Neural progenitor cell (in vitro differentiated cells): ENCODE measurements around the gene C1QB. TPM values are rescaled to one million over a fixed set of nuclear protein-coding genes. Genes with fewer than 3 reads are reported as not detected.

Source experiments
- DNase-seq: peaks from one replicate; pipeline ENCODE4 v3.0.0-alpha.2; 2016; ENCODE audit warnings: low spot score
- H2AFZ ChIP-seq: fragments of 200-600 bp; sonication (generic); replicated peaks from 2 replicates; pipeline ENCODE4 v1.6.1; 2016; ENCODE audit warnings: antibody characterized with exemption
- H3F3A ChIP-seq: fragments of 200-600 bp; sonication (generic); 2 replicates; pipeline ENCODE4 v1.6.1; 2016; ENCODE audit warnings: antibody characterized with exemption, low read depth
- H3K27ac ChIP-seq: fragments of 200-600 bp; sonication (generic); 2 replicates; pipeline ENCODE4 v1.5.1; 2016; ENCODE audit warnings: mild to moderate bottlenecking
- H3K27me3 ChIP-seq: fragments of 200-600 bp; sonication (generic); 2 replicates; pipeline ENCODE4 v1.6.1; 2016; ENCODE audit warnings: mild to moderate bottlenecking, moderate library complexity
- H3K36me3 ChIP-seq: fragments of 200-600 bp; sonication (generic); 2 replicates; pipeline ENCODE4 v1.5.1; 2016
- H3K4me1 ChIP-seq: fragments of 200-600 bp; sonication (generic); 2 replicates; pipeline ENCODE4 v1.6.1; 2016; ENCODE audit warnings: mixed run types
- H3K4me2 ChIP-seq: fragments of 200-600 bp; sonication (generic); 2 replicates; pipeline ENCODE4 v1.6.1; 2016
- H3K4me3 ChIP-seq: fragments of 200-600 bp; sonication (generic); 2 replicates; pipeline ENCODE4 v1.5.1; 2016
- H3K79me2 ChIP-seq: fragments of 200-600 bp; sonication (generic); 2 replicates; pipeline ENCODE4 v1.6.1; 2016; ENCODE audit warnings: low read depth
- H3K9ac ChIP-seq: fragments of 200-600 bp; sonication (generic); 2 replicates; pipeline ENCODE4 v1.6.1; 2016
- H3K9me3 ChIP-seq: fragments of 200-600 bp; sonication (generic); 2 replicates; pipeline ENCODE4 v1.5.1; 2016; ENCODE audit warnings: low read depth
- H4K20me1 ChIP-seq: fragments of 200-600 bp; sonication (generic); 2 replicates; pipeline ENCODE4 v1.6.1; 2016; ENCODE audit warnings: low read depth
- H3K27ac Mint-ChIP-seq: 3 replicates; pipeline ENCODE4 v1.8.0; 2021; ENCODE audit warnings: mixed read lengths
- H3K27me3 Mint-ChIP-seq: 2 replicates; pipeline ENCODE4 v1.8.0; 2022; ENCODE audit warnings: low read depth, mild to moderate bottlenecking, inconsistent platforms, moderate library complexity, mixed read lengths; ENCODE audit not compliant: insufficient read depth
- H3K36me3 Mint-ChIP-seq: 3 replicates; pipeline ENCODE4 v1.8.0; 2021; ENCODE audit warnings: mixed read lengths
- H3K4me1 Mint-ChIP-seq: 3 replicates; pipeline ENCODE4 v1.8.0; 2021; ENCODE audit warnings: mixed read lengths
- H3K4me3 Mint-ChIP-seq: 3 replicates; pipeline ENCODE4 v1.8.0; 2021; ENCODE audit warnings: mild to moderate bottlenecking, moderate library complexity, mixed read lengths
- H3K9me3 Mint-ChIP-seq: 3 replicates; pipeline ENCODE4 v1.8.0; 2020; ENCODE audit warnings: mixed read lengths
- EZH2 ChIP-seq: fragments of 200-600 bp; sonication (generic); IDR thresholded peaks from 2 replicates; pipeline ENCODE4 v1.6.1; 2017; ENCODE audit warnings: antibody characterized with exemption, mild to moderate bottlenecking, moderate library complexity
- EZH2phosphoT487 ChIP-seq: fragments of 200-600 bp; sonication (generic); IDR thresholded peaks from 2 replicates; pipeline ENCODE4 v1.6.1; 2017; ENCODE audit warnings: antibody characterized with exemption
- total RNA-seq: library from RNA; depleted of rRNA; stranded (reverse); fragments of >200 nt; gene quantifications from 2 replicates; pipeline ENCODE4 v1.2.3, GENCODE V29; 2015; ENCODE audit warnings: low replicate concordance
- TF ChIP-seq, protein P1 (sequence below): fragments of 200-600 bp; sonication (generic); IDR thresholded peaks from 2 replicates; pipeline ENCODE4 v1.5.1; 2017; ENCODE audit warnings: antibody characterized with exemption, mild to moderate bottlenecking

The C1QB gene, protein sequence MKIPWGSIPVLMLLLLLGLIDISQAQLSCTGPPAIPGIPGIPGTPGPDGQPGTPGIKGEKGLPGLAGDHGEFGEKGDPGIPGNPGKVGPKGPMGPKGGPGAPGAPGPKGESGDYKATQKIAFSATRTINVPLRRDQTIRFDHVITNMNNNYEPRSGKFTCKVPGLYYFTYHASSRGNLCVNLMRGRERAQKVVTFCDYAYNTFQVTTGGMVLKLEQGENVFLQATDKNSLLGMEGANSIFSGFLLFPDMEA
- not detected in 2 replicates for total RNA-seq

DNA sequence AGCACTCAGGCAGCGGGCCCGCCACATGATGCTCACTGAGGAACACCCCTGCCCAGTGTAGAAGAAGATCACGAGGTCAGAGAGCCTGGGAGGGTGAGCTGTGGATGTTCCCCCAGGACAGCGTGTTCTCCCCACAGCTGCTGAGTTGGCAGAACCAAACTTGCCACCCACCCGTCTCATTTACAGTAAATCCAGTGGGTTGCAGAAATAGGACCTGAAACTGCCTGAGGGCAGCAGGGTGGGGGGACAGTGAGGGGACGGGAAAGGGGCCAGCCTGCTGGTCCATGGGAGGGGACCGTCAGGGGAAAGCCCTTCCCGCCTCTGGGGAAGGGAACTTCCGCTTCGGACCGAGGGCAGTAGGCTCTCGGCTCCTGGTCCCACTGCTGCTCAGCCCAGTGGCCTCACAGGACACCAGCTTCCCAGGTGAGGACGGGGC is at the start of gene C1QB:
C1QB (plus strand) TSS at position 356 of the 436 bp plus-strand sequence. CDS start 6,227 bp downstream, outside the sequence.
- H3K4me1 ChIP-seq, result no peaks in the 10 kb centered on the region
- no peaks in the 10 kb centered on the region for H3K9me3 ChIP-seq
- H3K36me3 ChIP-seq, result no peaks in the 10 kb centered on the region
- H3K27me3 ChIP-seq, result peaks cover 12% of the 10 kb centered on the region
- no peaks in the 10 kb centered on the region for H4K20me1 ChIP-seq
- peaks cover 8% of the 10 kb centered on the region for H3F3A ChIP-seq
- no peak within 1 kb of the TSS for H3K4me2 ChIP-seq
- no peaks in the 10 kb centered on the region for H3K36me3 Mint-ChIP-seq
- no peaks in the 10 kb centered on the region for H3K9me3 Mint-ChIP-seq
- H3K27ac ChIP-seq, result no peak within 1 kb of the TSS
- H3K4me3 Mint-ChIP-seq, result peak within 1 kb of the TSS; percentile 14
- no peak within 1 kb of the TSS for H3K9ac ChIP-seq
- no peak for DNase-seq
- H3K27me3 Mint-ChIP-seq, result peaks cover 15% of the 10 kb centered on the region
- H3K4me1 Mint-ChIP-seq, result peaks cover 18% of the 10 kb centered on the region
- TF ChIP-seq, protein P1, sequence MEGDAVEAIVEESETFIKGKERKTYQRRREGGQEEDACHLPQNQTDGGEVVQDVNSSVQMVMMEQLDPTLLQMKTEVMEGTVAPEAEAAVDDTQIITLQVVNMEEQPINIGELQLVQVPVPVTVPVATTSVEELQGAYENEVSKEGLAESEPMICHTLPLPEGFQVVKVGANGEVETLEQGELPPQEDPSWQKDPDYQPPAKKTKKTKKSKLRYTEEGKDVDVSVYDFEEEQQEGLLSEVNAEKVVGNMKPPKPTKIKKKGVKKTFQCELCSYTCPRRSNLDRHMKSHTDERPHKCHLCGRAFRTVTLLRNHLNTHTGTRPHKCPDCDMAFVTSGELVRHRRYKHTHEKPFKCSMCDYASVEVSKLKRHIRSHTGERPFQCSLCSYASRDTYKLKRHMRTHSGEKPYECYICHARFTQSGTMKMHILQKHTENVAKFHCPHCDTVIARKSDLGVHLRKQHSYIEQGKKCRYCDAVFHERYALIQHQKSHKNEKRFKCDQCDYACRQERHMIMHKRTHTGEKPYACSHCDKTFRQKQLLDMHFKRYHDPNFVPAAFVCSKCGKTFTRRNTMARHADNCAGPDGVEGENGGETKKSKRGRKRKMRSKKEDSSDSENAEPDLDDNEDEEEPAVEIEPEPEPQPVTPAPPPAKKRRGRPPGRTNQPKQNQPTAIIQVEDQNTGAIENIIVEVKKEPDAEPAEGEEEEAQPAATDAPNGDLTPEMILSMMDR, result no peak
- TF ChIP-seq EZH2phosphoT487 (no peak), EZH2 (no peak)
- no peak within 1 kb of the TSS for H3K4me3 ChIP-seq
- H3K79me2 ChIP-seq, result no peaks in the 10 kb centered on the region
- no peak within 1 kb of the TSS for H3K27ac Mint-ChIP-seq
- no peak within 1 kb of the TSS for H2AFZ ChIP-seq

DNA sequence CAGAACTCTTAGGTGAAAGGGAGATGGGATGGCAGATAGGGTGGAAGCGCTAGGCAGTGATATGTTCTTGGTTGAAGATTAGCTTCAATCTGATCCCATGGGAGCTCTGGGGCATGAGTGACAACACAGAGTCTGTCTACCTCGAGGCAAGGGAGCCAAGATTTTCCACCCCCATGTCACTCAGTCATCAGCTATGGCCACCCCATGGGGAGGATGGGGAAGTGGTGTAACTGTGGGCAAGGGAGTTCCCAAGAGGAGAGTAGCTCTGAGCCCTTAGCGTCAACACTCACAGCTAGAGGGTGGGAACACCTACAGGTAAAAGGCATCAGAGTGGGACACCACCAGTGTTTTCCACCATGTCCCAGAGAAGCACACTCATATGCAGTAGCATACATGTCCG is 46.9 kb upstream of the C1QB start:
- H3K27me3 ChIP-seq, result peaks cover 60% of the 10 kb centered on the region
- TF ChIP-seq, protein P1, result no peak
- H3K27ac Mint-ChIP-seq, result no peak overlapping the region

DNA sequence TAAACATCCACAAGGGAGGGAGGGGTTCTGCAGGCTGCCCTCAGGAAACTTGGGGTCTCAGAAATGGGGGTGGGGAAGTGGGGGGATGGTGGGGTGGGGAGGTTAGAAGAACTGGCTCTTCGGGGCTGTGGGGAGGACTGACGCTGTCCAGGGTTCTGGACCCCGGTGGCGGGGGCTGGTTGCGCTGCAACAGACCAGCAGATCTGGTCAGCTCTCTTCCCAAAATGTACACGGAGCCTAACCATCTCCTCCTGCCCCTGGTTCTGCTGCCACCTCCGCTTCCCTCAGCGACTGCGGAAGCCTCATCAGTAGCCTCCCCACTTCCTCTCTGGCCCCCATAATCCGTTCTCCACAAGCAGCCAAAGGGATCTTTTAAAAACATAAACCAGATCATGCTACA is 45.9 kb upstream of the C1QB start:
- Histone ChIP-seq H3K4me3 (no peak overlapping the region), H3F3A (no peaks in the 10 kb centered on the region), H4K20me1 (peaks cover 36% of the 10 kb centered on the region), H3K79me2 (no peaks in the 10 kb centered on the region), H3K27me3 (peaks cover 64% of the 10 kb centered on the region), H3K9ac (no peak overlapping the region), H3K4me2 (no peak overlapping the region), H3K27ac (no peak overlapping the region), H2AFZ (no peak overlapping the region), H3K4me1 (no peaks in the 10 kb centered on the region), H3K9me3 (no peaks in the 10 kb centered on the region), H3K36me3 (no peaks in the 10 kb centered on the region)
- Mint-ChIP-seq H3K4me1 (no peaks in the 10 kb centered on the region), H3K27me3 (peaks cover 58% of the 10 kb centered on the region), H3K27ac (no peak overlapping the region), H3K9me3 (no peaks in the 10 kb centered on the region), H3K4me3 (no peak overlapping the region), H3K36me3 (no peaks in the 10 kb centered on the region)
- DNase-seq, result peak; percentile 76
- TF ChIP-seq, protein P1, result no peak
- TF ChIP-seq EZH2phosphoT487, result no peak

More for the DNA sequence above, 46.9 kb upstream of the C1QB start:
- no peaks in the 10 kb centered on the region for H3K9me3 Mint-ChIP-seq
- H3K36me3 Mint-ChIP-seq, result no peaks in the 10 kb centered on the region
- Histone ChIP-seq H3K9me3 (no peaks in the 10 kb centered on the region), H3K27ac (no peak overlapping the region), H3K36me3 (no peaks in the 10 kb centered on the region), H3F3A (no peaks in the 10 kb centered on the region), H3K79me2 (no peaks in the 10 kb centered on the region), H3K4me1 (no peaks in the 10 kb centered on the region), H2AFZ (no peak overlapping the region), H3K4me2 (no peak overlapping the region), H3K4me3 (no peak overlapping the region), H4K20me1 (peaks cover 28% of the 10 kb centered on the region), H3K9ac (no peak overlapping the region)
- no peak for DNase-seq
- H3K4me1 Mint-ChIP-seq, result no peaks in the 10 kb centered on the region
- peaks cover 52% of the 10 kb centered on the region for H3K27me3 Mint-ChIP-seq
- no peak overlapping the region for H3K4me3 Mint-ChIP-seq
